Neural crest cell (in vitro differentiated cells): ENCODE results near the gene CT45A1. TPM values are rescaled to one million over a fixed set of nuclear protein-coding genes. Genes with fewer than 3 reads are reported as not detected.
"Not testable (repeated sequence)": the region's sequence is repeated elsewhere in the genome, so short reads cannot be mapped to it uniquely, and the experiment has no call there.

ENCODE experiments used
- DNase-seq: peaks from one replicate; pipeline ENCODE4 v3.0.0; 2021; ENCODE audit warnings: low read depth, mixed read lengths, low spot score
- H3K27ac Mint-ChIP-seq: one replicate; pipeline ENCODE4 v1.8.0; 2021; ENCODE audit warnings: mild to moderate bottlenecking, mixed read lengths; ENCODE audit not compliant: unreplicated experiment
- H3K27me3 Mint-ChIP-seq: 2 replicates; pipeline ENCODE4 v1.8.0; 2021; ENCODE audit warnings: low read depth, mild to moderate bottlenecking, mixed read lengths
- H3K36me3 Mint-ChIP-seq: 2 replicates; pipeline ENCODE4 v1.8.0; 2021; ENCODE audit warnings: low read depth, mild to moderate bottlenecking, mixed read lengths
- H3K4me1 Mint-ChIP-seq: 2 replicates; pipeline ENCODE4 v1.8.0; 2021; ENCODE audit warnings: mixed read lengths
- H3K4me3 Mint-ChIP-seq: one replicate; pipeline ENCODE4 v1.8.0; 2021; ENCODE audit warnings: mild to moderate bottlenecking, mixed read lengths
- H3K9me3 Mint-ChIP-seq: 2 replicates; pipeline ENCODE4 v1.8.0; 2021; ENCODE audit warnings: mixed read lengths
- CTCF ChIP-seq: fragments of 200-600 bp; sonication (generic); conservative IDR thresholded peaks from 2 replicates; pipeline ENCODE4 v1.5.0; 2021; ENCODE audit warnings: antibody characterized with exemption, mild to moderate bottlenecking
- long read RNA-seq: library from polyadenylated mRNA; unstranded; transcript quantifications from one replicate; pipeline ENCODE4 v2.0.0, GENCODE V29; 2020
- total RNA-seq: library from RNA; stranded (reverse); gene quantifications from 2 replicates; pipeline ENCODE4 v1.2.1, GENCODE V29; 2021

CT45A1 gene, protein sequence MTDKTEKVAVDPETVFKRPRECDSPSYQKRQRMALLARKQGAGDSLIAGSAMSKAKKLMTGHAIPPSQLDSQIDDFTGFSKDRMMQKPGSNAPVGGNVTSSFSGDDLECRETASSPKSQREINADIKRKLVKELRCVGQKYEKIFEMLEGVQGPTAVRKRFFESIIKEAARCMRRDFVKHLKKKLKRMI
- total RNA-seq = not detected in 2 replicates
- long read RNA-seq = 0 reads

- H3K4me1 Mint-ChIP-seq, H3K36me3 Mint-ChIP-seq, H3K27me3 Mint-ChIP-seq, H3K9me3 Mint-ChIP-seq, H3K27ac Mint-ChIP-seq, DNase-seq, H3K4me3 Mint-ChIP-seq: not testable (repeated sequence)
- peak; percentile 14 for TF ChIP-seq CTCF
These were observed at the start of gene CT45A1 for GRCh38 chrX:135713183-135713689. Gene CT45A1 (plus strand): TSS chrX:135713639. CDS start chrX:135718941, 5,302 bp downstream.

GRCh38 chrX:135672979-135673378 is 40.5 kb upstream of the CT45A1 start:
- H3K4me3 Mint-ChIP-seq, H3K36me3 Mint-ChIP-seq, DNase-seq, H3K4me1 Mint-ChIP-seq, H3K27ac Mint-ChIP-seq: not testable (repeated sequence)
- Mint-ChIP-seq H3K9me3 (peaks cover 13% of the 10 kb centered on the region), H3K27me3 (peaks cover 12% of the 10 kb centered on the region)

DNA sequence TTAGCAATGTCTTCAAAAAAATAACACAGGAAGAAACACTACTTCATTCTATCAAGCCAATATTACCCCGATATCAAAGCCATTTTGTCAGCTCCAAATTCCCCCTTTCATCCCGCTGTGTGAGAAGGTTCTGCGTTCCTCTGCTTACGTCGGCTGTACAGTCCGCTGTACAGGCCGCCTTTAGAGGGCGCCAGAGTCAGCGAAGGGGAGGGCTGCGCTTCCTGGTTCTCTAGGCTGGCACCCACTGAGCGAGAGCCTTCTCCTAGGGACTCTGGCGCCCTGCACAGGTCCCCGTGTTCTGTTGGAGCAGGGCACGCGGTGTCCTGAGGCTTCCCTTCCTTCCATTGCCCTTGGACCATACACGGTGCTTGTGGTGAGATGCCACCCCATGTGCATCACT is 25.3 kb upstream of the CT45A1 start:
- Mint-ChIP-seq H3K4me3 (no peak overlapping the region), H3K9me3 (peaks cover 6% of the 10 kb centered on the region), H3K27ac (no peak overlapping the region), H3K4me1 (no peaks in the 10 kb centered on the region), H3K36me3 (no peaks in the 10 kb centered on the region), H3K27me3 (peaks cover 14% of the 10 kb centered on the region)
- TF ChIP-seq CTCF = peak; percentile 28
- DNase-seq = no peak

DNA sequence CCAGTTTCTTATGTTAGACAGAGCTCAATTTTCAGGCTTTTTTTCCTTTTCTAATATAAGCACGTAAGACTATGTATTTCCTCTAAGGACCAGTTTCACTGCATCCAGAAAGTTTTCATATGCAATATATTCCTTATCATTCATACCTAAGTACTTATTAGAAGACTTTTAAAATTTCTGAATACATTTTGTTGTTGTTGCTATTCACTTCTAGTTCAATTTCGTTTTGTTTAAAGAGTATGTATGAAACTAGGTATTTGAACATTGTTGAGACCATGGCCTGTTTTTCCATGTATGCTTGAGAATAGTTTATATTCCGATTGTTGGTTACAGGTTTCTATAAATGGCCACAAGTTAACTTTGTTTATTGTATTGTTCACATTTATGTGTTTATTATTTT is 18.0 kb upstream of the CT45A1 start:
- Mint-ChIP-seq H3K27ac (no peak overlapping the region), H3K9me3 (peaks cover 15% of the 10 kb centered on the region), H3K4me1 (no peaks in the 10 kb centered on the region), H3K4me3 (no peak overlapping the region), H3K27me3 (peaks cover 9% of the 10 kb centered on the region), H3K36me3 (no peaks in the 10 kb centered on the region)
- TF ChIP-seq CTCF = no peak
- no peak for DNase-seq

DNA sequence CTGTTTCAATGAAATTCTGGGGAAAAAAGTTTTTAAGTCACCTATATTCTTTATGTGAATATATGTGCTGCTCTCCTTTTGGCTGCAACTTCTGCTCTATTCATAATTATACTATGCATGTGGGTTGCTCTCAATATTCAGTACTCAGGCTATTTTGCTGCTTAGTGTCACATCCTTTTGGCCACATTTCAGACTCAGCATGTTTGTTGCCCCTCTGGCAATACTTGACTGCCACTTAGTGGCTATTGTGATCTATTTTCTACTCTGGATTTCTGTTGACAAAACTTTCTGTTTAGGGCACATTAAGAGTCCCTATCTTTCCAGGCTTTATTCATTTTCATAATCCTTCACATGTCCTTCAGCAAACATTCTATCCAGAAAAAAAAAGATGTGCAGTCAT is 15.8 kb upstream of the CT45A1 start:
- H3K36me3 Mint-ChIP-seq = no peaks in the 10 kb centered on the region
- peaks cover 11% of the 10 kb centered on the region for H3K27me3 Mint-ChIP-seq
- no peak for DNase-seq
- TF ChIP-seq CTCF = no peak
- no peak overlapping the region for H3K27ac Mint-ChIP-seq
- no peaks in the 10 kb centered on the region for H3K4me1 Mint-ChIP-seq
- H3K9me3 Mint-ChIP-seq = peaks cover 16% of the 10 kb centered on the region
- no peak overlapping the region for H3K4me3 Mint-ChIP-seq

DNA sequence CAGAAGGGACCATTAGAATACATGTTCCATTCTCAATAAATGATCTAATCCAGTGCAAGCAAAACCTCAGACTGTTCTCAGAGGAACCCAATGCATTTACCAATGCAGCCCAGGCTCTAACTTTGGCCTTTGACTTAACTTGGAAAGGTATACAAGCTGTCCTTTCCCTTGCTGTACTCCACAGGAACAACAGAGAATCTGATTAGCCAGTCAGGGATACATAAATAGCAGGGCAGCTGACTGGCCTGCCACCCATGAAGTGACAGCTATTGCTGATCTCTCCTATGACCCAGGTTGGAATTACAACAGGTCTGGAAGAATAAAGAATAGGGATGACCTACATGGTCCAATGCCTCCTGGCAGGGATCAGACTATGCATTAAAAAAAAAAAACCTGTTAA is 14.5 kb upstream of the CT45A1 start:
- no peak for TF ChIP-seq CTCF
- H3K27me3 Mint-ChIP-seq = peaks cover 11% of the 10 kb centered on the region
- H3K27ac Mint-ChIP-seq = no peak overlapping the region
- H3K4me3 Mint-ChIP-seq = no peak overlapping the region
- no peaks in the 10 kb centered on the region for H3K36me3 Mint-ChIP-seq
- H3K4me1 Mint-ChIP-seq = no peaks in the 10 kb centered on the region
- H3K9me3 Mint-ChIP-seq = peaks cover 16% of the 10 kb centered on the region
- no peak for DNase-seq
